Mesenchymal stem cell (in vitro differentiated cells and primary cell): ENCODE results near the gene ME3.

Experiments used
- DNase-seq: peaks from one replicate; pipeline ENCODE4 v3.0.0-alpha.2; 2013
- H2AFZ ChIP-seq: one replicate; pipeline ENCODE4 v1.6.1; 2013; ENCODE audit warnings: low read depth, mild to moderate bottlenecking, control low read depth, inconsistent platforms, low read length, moderate library complexity
- H2AK5ac ChIP-seq: 2 replicates; pipeline ENCODE4 v1.6.1; 2013; ENCODE audit warnings: low read length, moderate library complexity, mild to moderate bottlenecking, inconsistent platforms; ENCODE audit not compliant: severe bottlenecking
- H2BK120ac ChIP-seq: one replicate; pipeline ENCODE4 v1.6.1; 2013; ENCODE audit warnings: low read depth, mild to moderate bottlenecking, inconsistent platforms, low read length, moderate library complexity
- H2BK12ac ChIP-seq, 2 experiments: one replicate each; pipeline ENCODE4 v1.6.1; 2013; ENCODE audit warnings: inconsistent platforms in 2 of 2, low read length in 2 of 2, mild to moderate bottlenecking in 2 of 2, moderate library complexity in 2 of 2, control low read depth in 1 of 2
- H2BK15ac ChIP-seq: one replicate; pipeline ENCODE4 v1.6.1; 2013; ENCODE audit warnings: mild to moderate bottlenecking, low read depth, inconsistent platforms; ENCODE audit not compliant: poor library complexity, severe bottlenecking
- H2BK5ac ChIP-seq: 2 replicates; pipeline ENCODE4 v1.6.1; 2013; ENCODE audit warnings: low read depth, mild to moderate bottlenecking, low read length, control low read depth, inconsistent platforms; ENCODE audit not compliant: poor library complexity, severe bottlenecking
- H3K14ac ChIP-seq, 2 experiments: one replicate each; pipeline ENCODE4 v1.6.1; 2013; ENCODE audit warnings: inconsistent platforms in 2 of 2, low read length in 2 of 2, control low read depth in 1 of 2, mild to moderate bottlenecking in 1 of 2, moderate library complexity in 1 of 2
- H3K18ac ChIP-seq, 2 experiments: one replicate each; pipeline ENCODE4 v1.6.1; 2013; ENCODE audit warnings: inconsistent platforms in 2 of 2, low read length in 2 of 2, control low read depth in 1 of 2, low read depth in 1 of 2, mild to moderate bottlenecking in 1 of 2
- H3K23ac ChIP-seq, 2 experiments: one replicate each; pipeline ENCODE4 v1.6.1; 2013; ENCODE audit warnings: inconsistent platforms in 2 of 2, low read length in 2 of 2, mild to moderate bottlenecking in 2 of 2, moderate library complexity in 2 of 2, control low read depth in 1 of 2
- H3K27ac ChIP-seq: 2 replicates; pipeline ENCODE4 v1.5.1; 2013; ENCODE audit warnings: mild to moderate bottlenecking, moderate library complexity, low read length, control low read depth, inconsistent platforms; ENCODE audit not compliant: poor library complexity, severe bottlenecking
- H3K27me3 ChIP-seq, 2 experiments: 2 replicates each; pipeline versions ENCODE4 v1.6.1 to v1.7.0; 2013; ENCODE audit warnings: low read length in 2 of 2, mild to moderate bottlenecking in 2 of 2, moderate library complexity in 2 of 2, control low read depth in 1 of 2, inconsistent platforms in 1 of 2; ENCODE audit not compliant: control insufficient read depth in 1 of 2, insufficient read depth in 1 of 2
- H3K36me3 ChIP-seq, 2 experiments: 2 replicates each; pipeline versions ENCODE4 v1.6.1 to v1.7.0; 2013; ENCODE audit warnings: low read length in 2 of 2, control low read depth in 1 of 2, inconsistent platforms in 1 of 2, low read depth in 1 of 2, mild to moderate bottlenecking in 1 of 2; ENCODE audit not compliant: insufficient read depth in 2 of 2, control insufficient read depth in 1 of 2
- H3K4ac ChIP-seq, 2 experiments: one replicate each; pipeline ENCODE4 v1.6.1; 2013; ENCODE audit warnings: inconsistent platforms in 2 of 2, low read length in 2 of 2, mild to moderate bottlenecking in 2 of 2, moderate library complexity in 2 of 2, control low read depth in 1 of 2, low read depth in 1 of 2
- H3K4me1 ChIP-seq: 2 replicates; pipeline ENCODE4 v1.6.1; 2013; ENCODE audit warnings: low read depth, low read length, control low read depth; ENCODE audit not compliant: control insufficient read depth, insufficient read depth
- H3K4me2 ChIP-seq: 2 replicates; pipeline ENCODE4 v1.6.1; 2013; ENCODE audit warnings: low read length, mild to moderate bottlenecking, inconsistent platforms; ENCODE audit not compliant: poor library complexity, severe bottlenecking
- H3K4me3 ChIP-seq, 2 experiments: 2 replicates each; pipeline versions ENCODE4 v1.5.1 to v1.7.0; 2013; ENCODE audit warnings: low read length in 2 of 2, mild to moderate bottlenecking in 2 of 2, control low read depth in 1 of 2, low read depth in 1 of 2; ENCODE audit not compliant: insufficient read depth in 1 of 2
- H3K79me1 ChIP-seq: replicated peaks from 2 replicates; pipeline ENCODE4 v1.6.1; 2013; ENCODE audit warnings: mild to moderate bottlenecking, control low read depth, low read length, inconsistent platforms; ENCODE audit not compliant: poor library complexity, severe bottlenecking
- H3K9ac ChIP-seq: 2 replicates; pipeline ENCODE4 v1.7.0; 2013; ENCODE audit warnings: mild to moderate bottlenecking, low read length, moderate library complexity
- H3K9me3 ChIP-seq: 2 replicates; pipeline ENCODE4 v1.7.0; 2013; ENCODE audit warnings: mild to moderate bottlenecking, low read length; ENCODE audit not compliant: control insufficient read depth
- H4K8ac ChIP-seq: one replicate; pipeline ENCODE4 v1.6.1; 2013; ENCODE audit warnings: inconsistent platforms, mild to moderate bottlenecking, low read length, moderate library complexity
- H4K91ac ChIP-seq: one replicate; pipeline ENCODE4 v1.6.1; 2013; ENCODE audit warnings: mild to moderate bottlenecking, low read length, inconsistent platforms
- WGBS: methylation state at CpG from one replicate; pipeline ENCODE4 v1.1.7; 2013; ENCODE audit warnings: mixed read lengths; 5-methylcytosine and 5-hydroxymethylcytosine counted together

ME3 gene

GRCh38 chr11:86414032-86414431, 258.4 kb downstream of the ME3 start:
- H3K4me3 ChIP-seq, result no peak overlapping the region
- H2BK12ac ChIP-seq, result no peak overlapping the region
- no peak overlapping the region for H4K8ac ChIP-seq

GRCh38 chr11:86408845-86409244, 263.6 kb downstream of the ME3 start:
- no peak overlapping the region for H3K23ac ChIP-seq
- H3K9ac ChIP-seq, result no peak overlapping the region
- no peaks in the 10 kb centered on the region for H3K4me1 ChIP-seq
- no peak overlapping the region for H3K27ac ChIP-seq
- no peak overlapping the region for H3K14ac ChIP-seq
- no peak for DNase-seq
- no peak overlapping the region for H2BK120ac ChIP-seq
- no peak overlapping the region for H2BK15ac ChIP-seq
- no peak overlapping the region for H4K8ac ChIP-seq
- H3K79me1 ChIP-seq, result no peaks in the 10 kb centered on the region
- no peak overlapping the region for H2BK12ac ChIP-seq
- peaks cover 0 to 4% of the 10 kb centered on the region in 2 experiments for H3K36me3 ChIP-seq
- no peak overlapping the region for H3K4me2 ChIP-seq
- H3K9me3 ChIP-seq, result no peaks in the 10 kb centered on the region
- no peak overlapping the region for H2AK5ac ChIP-seq
- H4K91ac ChIP-seq, result no peak overlapping the region
- no peak overlapping the region for H2BK5ac ChIP-seq
- H3K4ac ChIP-seq, result no peak overlapping the region
- H3K27me3 ChIP-seq, result no peaks in the 10 kb centered on the region
- no peak overlapping the region for H3K18ac ChIP-seq
- no peak overlapping the region for H3K4me3 ChIP-seq
- H2AFZ ChIP-seq, result no peak overlapping the region

More at GRCh38 chr11:86414032-86414431, 258.4 kb downstream of the ME3 start:
- WGBS, result 100% methylated on average over 2 of the region's 2 CpGs
- DNase-seq, result no peak
- Histone ChIP-seq H3K9me3 (no peaks in the 10 kb centered on the region), H3K23ac (no peak overlapping the region), H3K79me1 (no peaks in the 10 kb centered on the region), H4K91ac (no peak overlapping the region), H2BK5ac (no peak overlapping the region), H3K27me3 (no peaks in the 10 kb centered on the region), H3K9ac (no peak overlapping the region), H2BK15ac (no peak overlapping the region), H3K14ac (no peak overlapping the region), H3K4me1 (peaks cover 3% of the 10 kb centered on the region), H3K18ac (no peak overlapping the region), H3K4ac (no peak overlapping the region), H3K4me2 (no peak overlapping the region), H2BK120ac (no peak overlapping the region), H3K36me3 (peaks cover 0 to 4% of the 10 kb centered on the region in 2 experiments), H2AFZ (no peak overlapping the region), H3K27ac (no peak overlapping the region), H2AK5ac (no peak overlapping the region)

GRCh38 chr11:86403458-86403857, 269.0 kb downstream of the ME3 start:
- Histone ChIP-seq H2AK5ac (no peak overlapping the region), H2BK5ac (no peak overlapping the region), H4K8ac (no peak overlapping the region), H3K23ac (no peak overlapping the region), H4K91ac (no peak overlapping the region), H3K4me2 (no peak overlapping the region), H2BK120ac (no peak overlapping the region), H3K4me1 (no peaks in the 10 kb centered on the region), H3K79me1 (no peaks in the 10 kb centered on the region), H2AFZ (no peak overlapping the region), H3K27ac (no peak overlapping the region), H2BK12ac (no peak overlapping the region), H3K4ac (no peak overlapping the region), H3K9me3 (no peaks in the 10 kb centered on the region), H3K4me3 (no peak overlapping the region), H2BK15ac (no peak overlapping the region), H3K36me3 (no peaks in the 10 kb centered on the region), H3K27me3 (no peaks in the 10 kb centered on the region), H3K18ac (no peak overlapping the region), H3K9ac (no peak overlapping the region), H3K14ac (no peak overlapping the region)
- DNase-seq, result no peak
- WGBS, result 90% methylated on average over 1 of the region's 1 CpG

GRCh38 chr11:86398106-86398505, 274.3 kb downstream of the ME3 start:
- no peak overlapping the region for H2BK120ac ChIP-seq
- no peak overlapping the region for H3K23ac ChIP-seq
- H2AK5ac ChIP-seq, result no peak overlapping the region
- no peak for DNase-seq
- no peaks in the 10 kb centered on the region for H3K9me3 ChIP-seq
- H3K27ac ChIP-seq, result no peak overlapping the region
- H4K91ac ChIP-seq, result no peak overlapping the region
- no peaks in the 10 kb centered on the region for H3K79me1 ChIP-seq
- H2BK15ac ChIP-seq, result no peak overlapping the region
- no peak overlapping the region for H2AFZ ChIP-seq
- H3K4me2 ChIP-seq, result no peak overlapping the region
- peaks cover 5% of the 10 kb centered on the region for H3K4me1 ChIP-seq
- no peak overlapping the region for H2BK12ac ChIP-seq
- whole genome bisulfite sequencing, result 94% methylated on average over 3 of the region's 3 CpGs
- no peak overlapping the region for H4K8ac ChIP-seq
- no peak overlapping the region for H3K14ac ChIP-seq
- no peak overlapping the region for H2BK5ac ChIP-seq
- no peak overlapping the region for H3K4ac ChIP-seq
- no peaks in the 10 kb centered on the region for H3K36me3 ChIP-seq
- no peak overlapping the region for H3K9ac ChIP-seq
- H3K4me3 ChIP-seq, result no peak overlapping the region
- no peak overlapping the region for H3K18ac ChIP-seq
- H3K27me3 ChIP-seq, result no peaks in the 10 kb centered on the region
